H9 (cell line): ENCODE results near the gene MUC5AC. TPM values are rescaled to one million over a fixed set of nuclear protein-coding genes. Genes with fewer than 3 reads are reported as not detected.

Source experiments
- DNase-seq: peaks from one replicate; pipeline ENCODE4 v3.0.0-alpha.2; 2017
- H2AFZ ChIP-seq: one replicate; pipeline ENCODE4 v1.6.1; 2013; ENCODE audit warnings: mild to moderate bottlenecking, low read length, control low read depth, moderate library complexity
- H2AK5ac ChIP-seq: 2 replicates; pipeline ENCODE4 v1.6.1; 2013; ENCODE audit warnings: low read length, control low read depth, mixed read lengths; ENCODE audit not compliant: insufficient read length
- H2BK120ac ChIP-seq: one replicate; pipeline ENCODE4 v1.6.1; 2013; ENCODE audit warnings: low read depth, mild to moderate bottlenecking, low read length, control low read depth, inconsistent platforms; ENCODE audit not compliant: poor library complexity, severe bottlenecking
- H2BK12ac ChIP-seq: 2 replicates; pipeline ENCODE4 v1.6.1; 2013; ENCODE audit warnings: low read length, control low read depth, mixed read lengths, low read depth; ENCODE audit not compliant: insufficient read length
- H2BK15ac ChIP-seq: 2 replicates; pipeline ENCODE4 v1.6.1; 2013; ENCODE audit warnings: low read depth, low read length, control low read depth
- H2BK20ac ChIP-seq: one replicate; pipeline ENCODE4 v1.6.1; 2013; ENCODE audit warnings: low read depth, mild to moderate bottlenecking, low read length, control low read depth, inconsistent platforms; ENCODE audit not compliant: poor library complexity, severe bottlenecking
- H2BK5ac ChIP-seq: 2 replicates; pipeline ENCODE4 v1.6.1; 2013; ENCODE audit warnings: low read length, control low read depth, mixed read lengths; ENCODE audit not compliant: insufficient read length
- H3K14ac ChIP-seq: 2 replicates; pipeline ENCODE4 v1.6.1; 2013; ENCODE audit warnings: low read length, control low read depth; ENCODE audit not compliant: insufficient read depth
- H3K18ac ChIP-seq: 2 replicates; pipeline ENCODE4 v1.6.1; 2013; ENCODE audit warnings: low read depth, mild to moderate bottlenecking, mixed read lengths, low read length, control low read depth; ENCODE audit not compliant: insufficient read length
- H3K23ac ChIP-seq: 2 replicates; pipeline ENCODE4 v1.6.1; 2013; ENCODE audit warnings: low read length, control low read depth, mixed read lengths, low read depth; ENCODE audit not compliant: insufficient read length
- H3K23me2 ChIP-seq: 2 replicates; pipeline ENCODE4 v1.6.1; 2013; ENCODE audit warnings: low read depth, mild to moderate bottlenecking, mixed read lengths, low read length, control low read depth; ENCODE audit not compliant: insufficient read length, poor library complexity, severe bottlenecking
- H3K27ac ChIP-seq: 2 replicates; pipeline ENCODE4 v1.5.1; 2013; ENCODE audit warnings: low read length, control low read depth, mixed read lengths, low read depth; ENCODE audit not compliant: insufficient read length
- H3K27me3 ChIP-seq: 2 replicates; pipeline ENCODE4 v1.6.1; 2013; ENCODE audit warnings: low read length, control low read depth, inconsistent platforms; ENCODE audit not compliant: insufficient read depth
- H3K4ac ChIP-seq: 2 replicates; pipeline ENCODE4 v1.6.1; 2013; ENCODE audit warnings: low read depth, mild to moderate bottlenecking, control low read depth, inconsistent platforms, low read length, moderate library complexity
- H3K4me1 ChIP-seq: 2 replicates; pipeline ENCODE4 v1.6.1; 2013; ENCODE audit warnings: low read length, control low read depth, inconsistent platforms; ENCODE audit not compliant: insufficient read depth
- H3K4me2 ChIP-seq: 2 replicates; pipeline ENCODE4 v1.6.1; 2013; ENCODE audit warnings: low read length, control low read depth, mixed read lengths; ENCODE audit not compliant: insufficient read length, insufficient read depth
- H3K56ac ChIP-seq: 2 replicates; pipeline ENCODE4 v1.6.1; 2013; ENCODE audit warnings: low read depth, mild to moderate bottlenecking, mixed read lengths, low read length, control low read depth; ENCODE audit not compliant: insufficient read length
- H3K79me1 ChIP-seq: 2 replicates; pipeline ENCODE4 v1.6.1; 2013; ENCODE audit warnings: low read depth, mild to moderate bottlenecking, moderate library complexity, low read length, control low read depth, inconsistent platforms; ENCODE audit not compliant: insufficient read depth, poor library complexity, severe bottlenecking
- H3K79me2 ChIP-seq: 2 replicates; pipeline ENCODE4 v1.6.1; 2013; ENCODE audit warnings: low read length, control low read depth, inconsistent platforms; ENCODE audit not compliant: insufficient read depth
- H3K9ac ChIP-seq: 2 replicates; pipeline ENCODE4 v1.6.1; 2013; ENCODE audit warnings: low read length, control low read depth, mixed read lengths; ENCODE audit not compliant: insufficient read length; ENCODE audit errors: extremely low read depth
- H3K9me3 ChIP-seq: one replicate; pipeline ENCODE4 v1.6.1; 2013; ENCODE audit warnings: low read depth, low read length, inconsistent platforms; ENCODE audit not compliant: control insufficient read depth
- H3T11ph ChIP-seq: one replicate; pipeline ENCODE4 v1.6.1; 2013; ENCODE audit warnings: mild to moderate bottlenecking, low read length, control low read depth, inconsistent platforms
- H4K20me1 ChIP-seq: one replicate; pipeline ENCODE4 v1.6.1; 2013; ENCODE audit not compliant: control insufficient read depth, insufficient read length, insufficient read depth
- H4K5ac ChIP-seq: 2 replicates; pipeline ENCODE4 v1.6.1; 2013; ENCODE audit warnings: low read depth, mild to moderate bottlenecking, mixed read lengths, low read length, control low read depth; ENCODE audit not compliant: insufficient read length
- H4K8ac ChIP-seq: replicated peaks from 2 replicates; pipeline ENCODE4 v1.6.1; 2013; ENCODE audit warnings: low read length, control low read depth, mixed read lengths, low read depth; ENCODE audit not compliant: insufficient read length
- H4K91ac ChIP-seq: 2 replicates; pipeline ENCODE4 v1.6.1; 2013; ENCODE audit warnings: low read depth, mild to moderate bottlenecking, moderate library complexity, mixed read lengths, low read length, control low read depth; ENCODE audit not compliant: insufficient read length
- H3K27ac Mint-ChIP-seq, 3 experiments: 2 replicates in 2 of 3; 3 replicates in 1 of 3; pipeline ENCODE4 v1.8.0; 2020 to 2021; ENCODE audit warnings: mixed read lengths in 3 of 3, mild to moderate bottlenecking in 1 of 3, moderate library complexity in 1 of 3
- H3K27me3 Mint-ChIP-seq: 2 replicates; pipeline ENCODE4 v1.8.0; 2021; ENCODE audit warnings: low read depth, mild to moderate bottlenecking, moderate library complexity, mixed read lengths
- H3K36me3 Mint-ChIP-seq, 3 experiments: 2 replicates in 2 of 3; 3 replicates in 1 of 3; pipeline ENCODE4 v1.8.0; 2020 to 2021; ENCODE audit warnings: low read depth in 3 of 3, mixed read lengths in 3 of 3; ENCODE audit not compliant: insufficient read depth in 1 of 3
- H3K4me1 Mint-ChIP-seq, 2 experiments: 2 replicates each; pipeline ENCODE4 v1.8.0; 2020; ENCODE audit warnings: mixed read lengths in 2 of 2
- H3K4me3 Mint-ChIP-seq, 2 experiments: 2 replicates in 1 of 2; 3 replicates in 1 of 2; pipeline ENCODE4 v1.8.0; 2020 to 2021; ENCODE audit warnings: mild to moderate bottlenecking in 2 of 2, mixed read lengths in 2 of 2, moderate library complexity in 1 of 2
- H3K9me3 Mint-ChIP-seq, 2 experiments: 2 replicates in 1 of 2; 3 replicates in 1 of 2; pipeline ENCODE4 v1.8.0; 2020; ENCODE audit warnings: mild to moderate bottlenecking in 2 of 2, mixed read lengths in 2 of 2, moderate library complexity in 1 of 2
- WGBS: extraction: QIAGEN DNeasy Blood & Tissue Kit; methylation state at CpG from one replicate; pipeline ENCODE4 v1.1.7; 2013; ENCODE audit warnings: missing lambda C conversion rate, low lambda C conversion rate, mixed read lengths; ENCODE audit not compliant: insufficient read length; ENCODE audit errors: extremely low coverage; 5-methylcytosine and 5-hydroxymethylcytosine counted together
- total RNA-seq: library from RNA; stranded (reverse); gene quantifications from 2 replicates; pipeline ENCODE4 v1.2.1, GENCODE V29; 2021
- TF ChIP-seq, protein P1 (sequence below): fragments of 200-600 bp; sonication (generic); conservative IDR thresholded peaks from 3 replicates; pipeline ENCODE4 v1.8.0; 2021; ENCODE audit warnings: antibody characterized with exemption, mild to moderate bottlenecking

MUC5AC gene
- total RNA-seq, 1 experiment from 2014 or later, result not detected

DNA sequence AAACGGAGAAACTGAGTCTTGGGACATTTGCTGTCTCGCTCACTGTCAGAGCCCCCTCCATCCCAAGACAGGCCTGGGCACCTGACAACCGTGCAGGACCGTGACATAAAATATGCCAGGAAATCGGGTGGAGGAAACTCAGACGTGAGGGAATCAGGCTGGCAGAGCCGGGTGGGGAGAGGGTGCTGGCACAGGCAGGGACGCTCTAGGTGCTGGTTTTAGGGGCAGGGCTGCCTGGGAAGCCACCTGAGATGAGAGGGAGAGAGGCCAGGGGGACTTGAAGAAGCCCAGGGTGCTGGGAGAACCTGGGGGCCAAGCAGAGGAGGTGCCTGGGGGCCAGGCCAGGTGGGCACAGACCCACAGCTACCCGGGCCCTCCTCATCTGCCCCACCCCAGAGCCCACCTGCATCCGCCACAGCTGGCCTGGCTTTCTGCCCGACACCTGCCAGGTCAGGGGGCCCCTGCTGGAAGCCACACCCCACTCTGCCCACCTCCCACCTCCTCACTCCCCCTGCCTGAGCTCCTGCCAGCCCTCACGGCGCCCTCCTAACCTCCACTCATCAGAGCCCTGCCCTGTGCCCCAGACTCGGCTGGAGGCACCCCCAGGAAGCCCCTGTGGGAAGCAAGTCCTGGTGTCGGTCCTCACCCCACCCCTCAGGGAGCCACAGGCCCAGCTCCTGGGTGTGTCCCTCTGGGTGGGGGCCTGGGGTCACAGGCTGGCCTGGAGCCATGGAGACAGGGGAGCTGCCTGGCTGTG lies 27.3 kb upstream of the MUC5AC start:
- no peaks in the 10 kb centered on the region for H3K9me3 ChIP-seq
- H4K5ac ChIP-seq, result no peak overlapping the region
- no peaks in the 10 kb centered on the region for H3K27me3 ChIP-seq
- no peak overlapping the region for H3K18ac ChIP-seq
- no peak overlapping the region for H3K4ac ChIP-seq
- H2BK5ac ChIP-seq, result no peak overlapping the region
- H2BK15ac ChIP-seq, result no peak overlapping the region
- no CpG with 5 or more reads among the region's 15 CpGs for WGBS
- no peak overlapping the region for H2AFZ ChIP-seq
- no peak overlapping the region for H3T11ph ChIP-seq
- H3K4me1 ChIP-seq, result no peaks in the 10 kb centered on the region
- H3K79me1 ChIP-seq, result no peaks in the 10 kb centered on the region
- Mint-ChIP-seq H3K4me3 (no peak overlapping the region), H3K9me3 (peaks cover 12 to 15% of the 10 kb centered on the region in 2 experiments), H3K27me3 (peaks cover 23% of the 10 kb centered on the region), H3K4me1 (no peaks in the 10 kb centered on the region; a peak in 1 of 4 replicates), H3K27ac (no peak overlapping the region), H3K36me3 (no peaks in the 10 kb centered on the region)
- H3K9ac ChIP-seq, result no peak overlapping the region
- no peak for DNase-seq
- no peak overlapping the region for H3K4me2 ChIP-seq
- H3K23ac ChIP-seq, result no peak overlapping the region
- no peak overlapping the region for H3K14ac ChIP-seq
- no peak overlapping the region for H2BK120ac ChIP-seq
- no peak overlapping the region for H2BK20ac ChIP-seq
- H4K20me1 ChIP-seq, result no peaks in the 10 kb centered on the region
- H2AK5ac ChIP-seq, result no peak overlapping the region
- H3K23me2 ChIP-seq, result no peaks in the 10 kb centered on the region
- no peak overlapping the region for H3K56ac ChIP-seq
- no peak overlapping the region for H4K8ac ChIP-seq
- no peak overlapping the region for H2BK12ac ChIP-seq
- H3K27ac ChIP-seq, result no peak overlapping the region
- no peaks in the 10 kb centered on the region for H3K79me2 ChIP-seq
- H4K91ac ChIP-seq, result no peak overlapping the region
- TF ChIP-seq, protein P1, sequence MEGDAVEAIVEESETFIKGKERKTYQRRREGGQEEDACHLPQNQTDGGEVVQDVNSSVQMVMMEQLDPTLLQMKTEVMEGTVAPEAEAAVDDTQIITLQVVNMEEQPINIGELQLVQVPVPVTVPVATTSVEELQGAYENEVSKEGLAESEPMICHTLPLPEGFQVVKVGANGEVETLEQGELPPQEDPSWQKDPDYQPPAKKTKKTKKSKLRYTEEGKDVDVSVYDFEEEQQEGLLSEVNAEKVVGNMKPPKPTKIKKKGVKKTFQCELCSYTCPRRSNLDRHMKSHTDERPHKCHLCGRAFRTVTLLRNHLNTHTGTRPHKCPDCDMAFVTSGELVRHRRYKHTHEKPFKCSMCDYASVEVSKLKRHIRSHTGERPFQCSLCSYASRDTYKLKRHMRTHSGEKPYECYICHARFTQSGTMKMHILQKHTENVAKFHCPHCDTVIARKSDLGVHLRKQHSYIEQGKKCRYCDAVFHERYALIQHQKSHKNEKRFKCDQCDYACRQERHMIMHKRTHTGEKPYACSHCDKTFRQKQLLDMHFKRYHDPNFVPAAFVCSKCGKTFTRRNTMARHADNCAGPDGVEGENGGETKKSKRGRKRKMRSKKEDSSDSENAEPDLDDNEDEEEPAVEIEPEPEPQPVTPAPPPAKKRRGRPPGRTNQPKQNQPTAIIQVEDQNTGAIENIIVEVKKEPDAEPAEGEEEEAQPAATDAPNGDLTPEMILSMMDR, result no peak
